ENCODE measurements around the gene CBFB.

CBFB gene

GRCh38 chr16:67017810-67018488, 11.0 kb upstream of the CBFB start:
- no peak overlapping the region for H3K4me3 ChIP-seq (replicated peaks; ENCODE audit: low read depth, low read length)
- no peaks in the 10 kb centered on the region for H3K36me3 ChIP-seq (ENCODE audit: control insufficient read depth, insufficient read depth, low read length)
- no peaks in the 10 kb centered on the region for H3K27me3 ChIP-seq (replicated peaks; ENCODE audit: control insufficient read depth, insufficient read depth, low read length)
- TF ChIP-seq CTCF (IDR thresholded peaks at IDR 0.05; ENCODE audit: insufficient read depth, low read length, poor library complexity, severe bottlenecking) = peak; percentile 86
- DNase-seq (ENCODE audit: extremely low read depth, insufficient read length) = peak; percentile 64

- no peak for DNase-seq (ENCODE audit: extremely low read depth, insufficient read length)
- H3K27me3 ChIP-seq (replicated peaks; ENCODE audit: control insufficient read depth, insufficient read depth, low read length) = no peaks in the 10 kb centered on the region
- no peak for TF ChIP-seq CTCF (IDR thresholded peaks at IDR 0.05; ENCODE audit: insufficient read depth, low read length, poor library complexity, severe bottlenecking)
- no peaks in the 10 kb centered on the region for H3K36me3 ChIP-seq (ENCODE audit: control insufficient read depth, insufficient read depth, low read length)
- H3K4me3 ChIP-seq (replicated peaks; ENCODE audit: low read depth, low read length) = no peak overlapping the region
These were observed 9.8 kb upstream of the CBFB start for GRCh38 chr16:67019171-67019570.

- Histone ChIP-seq H3K4me3 (replicated peaks; ENCODE audit: low read depth, low read length) (no peak overlapping the region), H3K36me3 (ENCODE audit: control insufficient read depth, insufficient read depth, low read length) (no peaks in the 10 kb centered on the region), H3K27me3 (replicated peaks; ENCODE audit: control insufficient read depth, insufficient read depth, low read length) (no peaks in the 10 kb centered on the region)
- no peak for TF ChIP-seq CTCF (IDR thresholded peaks at IDR 0.05; ENCODE audit: insufficient read depth, low read length, poor library complexity, severe bottlenecking)
- DNase-seq (ENCODE audit: extremely low read depth, insufficient read length) = no peak
These were observed 7.6 kb upstream of the CBFB start for GRCh38 chr16:67021321-67021720.

- no peak for TF ChIP-seq CTCF (IDR thresholded peaks at IDR 0.05; ENCODE audit: insufficient read depth, low read length, poor library complexity, severe bottlenecking)
- DNase-seq (ENCODE audit: extremely low read depth, insufficient read length) = no peak
- Histone ChIP-seq H3K36me3 (ENCODE audit: control insufficient read depth, insufficient read depth, low read length) (no peaks in the 10 kb centered on the region), H3K27me3 (replicated peaks; ENCODE audit: control insufficient read depth, insufficient read depth, low read length) (no peaks in the 10 kb centered on the region), H3K4me3 (replicated peaks; ENCODE audit: low read depth, low read length) (no peak overlapping the region)
These were observed 6.3 kb upstream of the CBFB start for GRCh38 chr16:67022531-67023214.

GRCh38 chr16:67023689-67024088, 5.3 kb upstream of the CBFB start:
- TF ChIP-seq CTCF (IDR thresholded peaks at IDR 0.05; ENCODE audit: insufficient read depth, low read length, poor library complexity, severe bottlenecking) = no peak
- H3K27me3 ChIP-seq (replicated peaks; ENCODE audit: control insufficient read depth, insufficient read depth, low read length) = no peaks in the 10 kb centered on the region
- DNase-seq (ENCODE audit: extremely low read depth, insufficient read length) = no peak
- H3K36me3 ChIP-seq (ENCODE audit: control insufficient read depth, insufficient read depth, low read length) = no peaks in the 10 kb centered on the region
- H3K4me3 ChIP-seq (replicated peaks; ENCODE audit: low read depth, low read length) = no peak overlapping the region
